A549 (cell line): ENCODE data around the gene ADD3. TPM values are rescaled to one million over a fixed set of nuclear protein-coding genes. Genes with fewer than 3 reads are reported as not detected.

Experiments used
- ATAC-seq, 2 experiments: fragments of 200-7000 bp in 1 of 2; fragments of >200 bp in 1 of 2; cut with Nextera tagmentation in 1 of 2; cut with Tn5 transposase in 1 of 2; 3 replicates each; pipeline versions ENCODE4 v1.8.0 to v1.9.1; 2018 to 2020; ENCODE audit warnings: mild to moderate bottlenecking in 1 of 2, moderate library complexity in 1 of 2
- CTCF ChIA-PET: fragments of 300-600 bp; sonication (Branson Sonifier 250); formaldehyde crosslinking; extraction: SDS; loops from one replicate; lab custom pipeline; 2021; ENCODE audit warnings: antibody characterized with exemption, inconsistent platforms; lab: Yijun Ruan, JAX
- POLR2A ChIA-PET: fragments of 350-600 bp; formaldehyde crosslinking; extraction: SDS; loops from one replicate; lab custom pipeline; 2021; ENCODE audit warnings: antibody characterized with exemption, inconsistent platforms; lab: Yijun Ruan, JAX
- DNase-seq, 2 experiments: peaks; one replicate each; pipeline versions ENCODE4 v3.0.0 to v3.0.0-alpha.2; 2011 to 2016; ENCODE audit warnings: low read depth in 1 of 2, low spot score in 1 of 2
- FAIRE-seq: peaks from 2 replicates; lab custom pipeline; 2011; peaks lifted over from hg19 to GRCh38; lab: Jason Lieb, UNC
- H3K27ac ChIP-seq, 2 experiments: fragments of >200 bp; sonication (Bioruptor Twin); formaldehyde crosslinking; 3 replicates each; pipeline ENCODE4 v1.5.1; 2016 to 2017
- H3K4me1 ChIP-seq: fragments of >200 bp; sonication (Bioruptor Twin); formaldehyde crosslinking; 3 replicates; pipeline ENCODE4 v1.6.1; 2016
- H3K4me2 ChIP-seq: fragments of >200 bp; sonication (Bioruptor Twin); formaldehyde crosslinking; 3 replicates; pipeline ENCODE4 v1.6.1; 2016
- H3K4me3 ChIP-seq: fragments of >200 bp; sonication (Bioruptor Twin); formaldehyde crosslinking; 3 replicates; pipeline ENCODE4 v1.5.1; 2016
- H3K9me3 ChIP-seq: fragments of >200 bp; sonication (Bioruptor Twin); formaldehyde crosslinking; 3 replicates; pipeline ENCODE4 v1.6.1; 2016
- ATOH8 ChIP-seq: fragments of 250-450 bp; sonication (Bioruptor Pico); IDR thresholded peaks from 2 replicates; pipeline ENCODE4 v1.5.0; 2020; ENCODE audit warnings: low read depth, mild to moderate bottlenecking, moderate library complexity
- BHLHE40 ChIP-seq: IDR thresholded peaks from 2 replicates; pipeline ENCODE4 v1.6.1; 2012; ENCODE audit warnings: low read depth, low read length, inconsistent platforms
- CHD2 ChIP-seq: fragments of 150-350 bp; IDR thresholded peaks from 2 replicates; pipeline ENCODE4 v1.6.1; 2014; ENCODE audit warnings: low read length; ENCODE audit not compliant: partially characterized antibody
- E2F6 ChIP-seq: IDR thresholded peaks from 2 replicates; pipeline ENCODE4 v1.6.1; 2012; ENCODE audit warnings: low read depth, borderline replicate concordance
- ESRRA ChIP-seq: fragments of 150-350 bp; IDR thresholded peaks from 2 replicates; pipeline ENCODE4 v1.6.1; 2014; ENCODE audit warnings: mild to moderate bottlenecking, low read length, borderline replicate concordance
- FOSL2 ChIP-seq, 2 experiments: fragments of 450-650 bp in 1 of 2; fragments of >200 bp in 1 of 2; sonication (Bioruptor Twin) in 1 of 2; formaldehyde crosslinking; IDR thresholded peaks; 2 replicates each; pipeline versions ENCODE4 v1.5.0 to v1.6.1; 2016 to 2020; ENCODE audit warnings: mild to moderate bottlenecking in 1 of 2, moderate library complexity in 1 of 2
- GATA3 ChIP-seq: IDR thresholded peaks from 2 replicates; pipeline ENCODE4 v1.6.1; 2012; ENCODE audit warnings: borderline replicate concordance
- HOXA7 ChIP-seq: fragments of 250-450 bp; sonication (Bioruptor Pico); IDR thresholded peaks from 2 replicates; pipeline ENCODE4 v1.5.0; 2020; ENCODE audit warnings: mild to moderate bottlenecking, moderate library complexity
- HOXB5 ChIP-seq: fragments of 250-450 bp; sonication (Bioruptor Pico); IDR thresholded peaks from 2 replicates; pipeline ENCODE4 v1.5.0; 2020; ENCODE audit warnings: mild to moderate bottlenecking, moderate library complexity
- JUN ChIP-seq, 2 experiments: fragments of >200 bp; sonication (Bioruptor Twin); formaldehyde crosslinking; IDR thresholded peaks; 2 replicates in 1 of 2; 3 replicates in 1 of 2; pipeline ENCODE4 v1.6.1; 2016 to 2017
- MAZ ChIP-seq: fragments of 150-350 bp; IDR thresholded peaks from 2 replicates; pipeline ENCODE4 v1.6.1; 2014; ENCODE audit warnings: antibody characterized with exemption, low read depth, low read length, borderline replicate concordance
- MYC ChIP-seq: IDR thresholded peaks from 2 replicates; pipeline ENCODE4 v1.6.1; 2012; ENCODE audit warnings: mild to moderate bottlenecking, inconsistent platforms, low read length, improper control_type of control experiment, borderline replicate concordance
- NPAS2 ChIP-seq: fragments of 250-450 bp; sonication (Bioruptor Pico); IDR thresholded peaks from 2 replicates; pipeline ENCODE4 v1.8.0; 2022; ENCODE audit warnings: mild to moderate bottlenecking, moderate library complexity, borderline replicate concordance
- PHF8 ChIP-seq: fragments of 200-600 bp; sonication (generic); IDR thresholded peaks from 2 replicates; pipeline ENCODE4 v1.6.1; 2016; ENCODE audit warnings: low read depth, mild to moderate bottlenecking, antibody characterized with exemption, moderate library complexity, borderline replicate concordance
- REST ChIP-seq: fragments of 200-600 bp; sonication (generic); IDR thresholded peaks from 2 replicates; pipeline ENCODE4 v1.6.1; 2016; ENCODE audit warnings: antibody characterized with exemption, mild to moderate bottlenecking, moderate library complexity
- TP53 ChIP-seq: fragments of 250-450 bp; sonication (Bioruptor Pico); IDR thresholded peaks from 2 replicates; pipeline ENCODE4 v1.5.0; 2021; ENCODE audit warnings: mild to moderate bottlenecking, moderate library complexity
- ZC3H11A ChIP-seq: fragments of 450-650 bp; IDR thresholded peaks from 2 replicates; pipeline ENCODE4 v1.6.1; 2014; ENCODE audit warnings: antibody characterized with exemption, mild to moderate bottlenecking
- WGBS: methylation state at CpG from one replicate; pipeline ENCODE4 v1.1.6; 2017; ENCODE audit errors: missing lambda C conversion rate; 5-methylcytosine and 5-hydroxymethylcytosine counted together
- polyA plus RNA-seq, 4 experiments: library from polyadenylated mRNA; depleted of rRNA in 3 of 4; stranded (reverse); fragments of >200 nt; fragmentation: RNase III in 1 of 4; extraction: RNeasy Plus Mini Kit Qiagen cat#74134 plus additional on column Dnase treatment in 1 of 4; gene quantifications; 2 replicates in 3 of 4; 3 replicates in 1 of 4; pipeline ENCODE4 v1.2.3, GENCODE V29; 2011 to 2017

Gene ADD3
- polyA plus RNA-seq, 2 of the 4 experiments (the other 2 are of a cell fraction), result 9.8 to 48.2 TPM

GRCh38 chr10:109971634-109972033 is 36.1 kb upstream of the ADD3 start:
- Histone ChIP-seq H3K4me3 (no peak overlapping the region), H3K27ac (no peak overlapping the region), H3K9me3 (no peaks in the 10 kb centered on the region), H3K4me1 (peaks cover 51% of the 10 kb centered on the region), H3K4me2 (peak overlapping the region; percentile 43)
- whole genome bisulfite sequencing, result 15% methylated on average over 3 of the region's 3 CpGs
- CTCF ChIA-PET, result interaction anchor here (1.9 kb wide), 1 partner anchor 88 kb away, joined by 5 read pairs; no protein-coding TSS in a partner anchor
- DNase-seq (no peak), FAIRE-seq (no peak), ATAC-seq (no peak)
- no peak for TF ChIP-seq REST
- no peak for TF ChIP-seq MAZ
- POLR2A ChIA-PET, result no interaction called here

GRCh38 chr10:109972372-109973001 is 35.3 kb upstream of the ADD3 start:
- no peak for FAIRE-seq
- ATAC-seq, result peak in 1 of 2 experiments; percentile 8; a peak in 1 of 6 replicates
- ChIA-PET CTCF (interaction anchor here (0.8 to 2.4 kb wide), 3 partner anchors 15 to 165 kb away, joined by 3 to 7 read pairs (median 5); no protein-coding TSS in a partner anchor), POLR2A (no interaction called here)
- Histone ChIP-seq H3K4me1 (peaks cover 51% of the 10 kb centered on the region), H3K9me3 (no peaks in the 10 kb centered on the region), H3K27ac (no peak overlapping the region)
- no peak for DNase-seq
- WGBS, result 50% methylated on average over 2 of the region's 2 CpGs
- TF ChIP-seq MYC, result no peak
- TF ChIP-seq HOXB5, result no peak
- TF ChIP-seq ATOH8 (CRISPR knock-in tag), result no peak
- no peak for TF ChIP-seq GATA3
- TF ChIP-seq HOXA7, result no peak
- no peak for TF ChIP-seq ZC3H11A
- no peak for TF ChIP-seq BHLHE40
- no peak for TF ChIP-seq JUN (IDR thresholded peaks at IDR 0.05)
- no peak for TF ChIP-seq E2F6
- no peak for TF ChIP-seq TP53 (CRISPR knock-in tag)
- TF ChIP-seq ESRRA, result no peak
- TF ChIP-seq PHF8, result no peak
- no peak for TF ChIP-seq CHD2
- no peak for TF ChIP-seq FOSL2 (IDR thresholded peaks at IDR 0.05)
- TF ChIP-seq FOSL2 (CRISPR knock-in tag; IDR thresholded peaks at IDR 0.05), result no peak
- TF ChIP-seq NPAS2 (CRISPR knock-in tag), result no peak
- TF ChIP-seq, all 56 proteins: peak for 0
- H3K4me3 ChIP-seq, result no peak overlapping the region
- peak overlapping the region; percentile 43 for H3K4me2 ChIP-seq
